Anterior cingulate cortex (tissue), 58 donors: Measurements from ENCODE around the gene NIT1.

Experiments
- DNase-seq, 58 donors: peaks; one replicate each; lab custom pipeline; 2025; lab: John Stamatoyannopoulos, UW

The NIT1 gene, protein sequence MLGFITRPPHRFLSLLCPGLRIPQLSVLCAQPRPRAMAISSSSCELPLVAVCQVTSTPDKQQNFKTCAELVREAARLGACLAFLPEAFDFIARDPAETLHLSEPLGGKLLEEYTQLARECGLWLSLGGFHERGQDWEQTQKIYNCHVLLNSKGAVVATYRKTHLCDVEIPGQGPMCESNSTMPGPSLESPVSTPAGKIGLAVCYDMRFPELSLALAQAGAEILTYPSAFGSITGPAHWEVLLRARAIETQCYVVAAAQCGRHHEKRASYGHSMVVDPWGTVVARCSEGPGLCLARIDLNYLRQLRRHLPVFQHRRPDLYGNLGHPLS

DNA sequence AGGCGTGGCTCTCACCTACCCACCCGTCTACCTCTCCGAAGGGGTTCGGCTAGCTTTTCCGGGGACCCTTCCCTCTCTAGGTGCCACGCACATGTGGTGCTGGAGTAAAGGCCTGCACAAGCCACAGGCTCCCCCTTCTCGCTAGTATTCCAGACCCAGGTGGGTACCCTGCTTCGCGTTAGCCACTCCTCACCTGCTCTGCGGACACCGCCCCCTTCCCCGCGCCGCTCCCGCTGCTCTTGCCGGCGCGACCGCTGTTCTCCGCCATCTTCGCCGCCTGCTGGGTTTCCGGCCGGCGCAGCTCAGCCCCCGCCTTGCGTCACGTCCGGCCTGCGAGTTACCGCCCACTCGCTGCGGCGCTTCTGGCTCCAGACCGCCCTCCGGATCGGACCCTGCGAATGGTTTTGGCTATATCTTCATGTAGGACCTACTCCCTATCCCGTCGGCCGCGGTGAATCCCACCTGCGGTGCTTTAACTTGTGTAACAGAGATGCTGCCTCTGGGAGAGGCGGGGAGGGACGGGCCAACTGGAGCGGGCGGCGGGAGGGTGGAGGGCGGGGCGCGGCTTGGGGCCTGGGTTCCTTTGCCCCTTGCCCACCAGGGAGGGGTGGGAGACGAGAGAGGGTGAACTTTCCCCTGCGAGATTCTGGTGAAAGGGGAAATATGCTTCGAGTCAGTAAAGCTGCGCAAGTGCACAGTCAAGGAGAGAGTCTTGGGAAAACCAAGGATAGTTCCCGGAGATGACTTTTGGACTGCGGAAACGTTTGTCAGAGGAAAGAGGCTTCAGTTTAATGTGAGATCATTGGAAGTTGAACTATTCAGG, at the start of gene NIT1, which contains the start of gene PFDN2:
Gene NIT1, plus strand, starts transcription at position 347 of the 823 bp plus-strand sequence. Its CDS starts 72 bp downstream, at position 419.
Gene PFDN2, minus strand, starts transcription at position 279 of the 823 bp plus-strand sequence. Its CDS starts 11 bp downstream, at position 268.
- peak; percentile 21 to 90 (median 79) for DNase-seq

DNA sequence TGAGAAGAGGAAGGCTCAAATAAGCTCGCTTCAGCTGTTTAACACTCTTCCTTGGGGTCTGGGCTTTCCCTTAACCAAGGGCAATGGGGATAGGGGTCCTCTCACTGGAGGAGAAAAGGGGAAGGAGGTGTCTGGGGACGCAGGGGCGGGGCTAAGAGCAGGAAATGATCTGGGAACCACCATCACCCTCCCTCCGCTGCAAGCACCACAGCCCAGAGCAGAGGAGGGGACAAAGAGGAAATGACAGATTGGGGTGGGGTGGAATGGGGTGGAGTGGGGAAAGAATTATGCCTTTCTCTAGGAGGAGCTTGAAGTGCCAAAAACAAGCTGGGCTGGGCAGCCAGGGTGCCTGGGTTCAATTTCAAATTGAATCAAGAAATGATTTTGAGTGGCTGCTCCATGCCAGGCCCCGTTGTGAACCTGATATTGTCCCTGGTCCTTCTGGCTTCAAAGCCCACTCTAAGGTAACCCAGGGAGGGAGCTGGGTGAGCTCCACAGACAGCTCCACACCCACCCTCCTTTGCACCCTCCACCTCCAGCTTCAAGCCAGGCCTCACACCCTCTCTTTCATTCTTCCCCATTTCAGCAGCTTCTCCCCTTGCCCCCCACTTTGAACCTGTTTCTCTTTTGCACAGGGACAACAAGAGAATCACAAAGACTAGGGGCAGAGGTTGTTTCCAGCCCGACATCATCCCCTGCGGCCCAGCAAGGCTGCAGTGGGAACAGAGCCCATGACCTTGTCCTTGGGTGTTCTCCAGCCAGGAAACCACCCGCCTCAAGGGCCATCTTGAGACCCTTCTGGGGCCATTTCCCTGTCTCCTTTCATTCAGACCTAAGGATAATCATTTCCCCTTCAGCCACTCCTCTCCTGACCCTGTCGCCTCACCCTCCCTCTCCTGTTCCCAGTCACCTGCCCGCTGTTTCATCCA, 49.3 kb upstream of the NIT1 start:
- DNase-seq, result peak in 35 of 58 donors; percentile 1 to 47 (median 16)

DNA sequence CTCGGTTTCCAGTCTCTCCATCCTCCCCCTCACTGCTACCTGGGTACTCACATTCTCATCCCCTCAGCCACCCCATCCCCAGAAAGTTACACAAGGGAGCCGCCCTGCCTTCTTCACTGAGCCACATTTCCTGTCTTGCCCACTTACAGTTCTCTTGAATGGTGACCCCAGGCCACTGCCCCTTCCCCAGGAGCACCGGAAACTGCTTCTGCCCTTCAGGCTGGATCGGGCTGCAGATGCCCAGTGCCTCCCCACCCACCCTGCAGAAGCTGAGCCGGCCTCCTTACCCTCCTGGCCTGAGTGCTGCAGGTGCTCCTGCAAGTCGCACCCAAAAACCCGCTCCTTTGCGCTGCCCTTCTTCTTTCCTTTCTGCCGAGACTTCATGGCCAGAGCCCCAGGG, 48.7 kb upstream of the NIT1 start:
- DNase-seq, result no peak

DNA sequence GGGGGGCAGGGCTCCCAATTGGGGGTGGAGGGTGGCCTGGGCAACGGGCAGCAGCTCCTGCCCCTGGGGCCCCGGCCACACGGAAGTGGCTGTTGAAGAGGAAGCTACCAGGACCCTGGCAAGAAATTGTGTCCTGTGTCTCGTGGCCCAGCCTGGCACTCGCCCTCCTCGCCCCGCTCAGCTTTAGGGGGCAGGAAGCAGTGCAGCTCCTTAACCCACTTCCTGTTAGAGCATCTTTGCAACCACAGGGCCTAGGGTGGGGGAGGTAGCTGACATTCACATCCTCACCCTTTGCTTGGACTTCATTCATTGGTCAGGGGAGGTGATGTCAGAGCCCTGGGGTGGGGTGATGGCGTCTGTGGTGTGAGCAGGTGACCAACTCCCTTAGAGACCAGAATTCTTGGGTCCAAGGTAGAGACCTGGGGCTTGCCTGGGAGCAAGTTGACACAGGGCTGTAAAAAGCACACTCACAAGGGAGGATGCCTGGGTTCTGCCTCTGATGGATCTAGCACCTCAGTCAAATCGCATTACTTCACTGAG, 48.1 kb upstream of the NIT1 start, which contains the start of gene ARHGAP30:
Gene ARHGAP30, minus strand, starts transcription at position 161 of the 540 bp plus-strand sequence. CDS start 267 bp downstream, outside the sequence.
- DNase-seq, result peak in 46 of 58 donors; percentile 3 to 56 (median 24)

DNA sequence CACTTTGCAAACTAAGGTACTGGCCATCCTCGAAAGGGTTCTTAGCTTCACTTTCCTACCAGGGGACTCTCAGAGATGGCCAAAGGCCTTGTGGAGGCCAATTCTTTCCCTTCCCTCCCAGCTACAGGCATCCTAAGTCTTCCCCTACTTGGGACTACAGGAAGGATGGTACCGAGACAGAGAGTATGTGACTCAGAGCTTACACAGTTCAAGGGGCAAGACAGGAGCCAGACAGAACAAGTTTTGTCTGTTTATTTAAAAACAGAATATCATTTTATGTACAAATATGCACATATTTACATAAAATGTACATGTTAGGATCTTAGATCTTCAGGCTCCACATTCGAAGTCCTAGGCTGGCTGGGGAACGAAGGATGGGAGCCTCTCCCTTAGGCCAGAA, 47.1 kb upstream of the NIT1 start:
- DNase-seq, result no peak

DNA sequence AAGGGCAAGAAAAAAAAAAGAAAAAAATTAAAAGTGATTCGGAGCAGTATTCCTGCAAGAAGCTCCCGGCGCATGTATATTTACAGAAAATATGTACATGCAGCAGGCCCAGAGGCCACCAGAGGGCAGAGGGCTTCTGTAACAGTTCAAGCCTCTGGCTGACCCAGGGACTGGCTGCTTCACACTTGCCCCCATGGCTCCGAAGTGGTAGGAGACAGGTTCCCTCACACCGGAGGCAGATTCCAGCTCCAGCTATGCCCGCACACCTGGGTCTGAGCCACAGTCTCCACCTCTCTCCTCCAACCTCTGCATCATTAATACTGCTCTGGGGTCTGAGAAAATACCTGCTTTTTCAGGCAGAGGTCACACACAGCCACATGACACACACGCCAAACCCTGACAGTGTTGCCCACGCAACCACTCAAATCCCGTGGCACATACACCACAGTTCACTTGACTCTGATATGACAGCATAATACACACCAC, 46.0 kb upstream of the NIT1 start:
- peak in 8 of 58 donors; percentile 1 to 18 (median 5) for DNase-seq

DNA sequence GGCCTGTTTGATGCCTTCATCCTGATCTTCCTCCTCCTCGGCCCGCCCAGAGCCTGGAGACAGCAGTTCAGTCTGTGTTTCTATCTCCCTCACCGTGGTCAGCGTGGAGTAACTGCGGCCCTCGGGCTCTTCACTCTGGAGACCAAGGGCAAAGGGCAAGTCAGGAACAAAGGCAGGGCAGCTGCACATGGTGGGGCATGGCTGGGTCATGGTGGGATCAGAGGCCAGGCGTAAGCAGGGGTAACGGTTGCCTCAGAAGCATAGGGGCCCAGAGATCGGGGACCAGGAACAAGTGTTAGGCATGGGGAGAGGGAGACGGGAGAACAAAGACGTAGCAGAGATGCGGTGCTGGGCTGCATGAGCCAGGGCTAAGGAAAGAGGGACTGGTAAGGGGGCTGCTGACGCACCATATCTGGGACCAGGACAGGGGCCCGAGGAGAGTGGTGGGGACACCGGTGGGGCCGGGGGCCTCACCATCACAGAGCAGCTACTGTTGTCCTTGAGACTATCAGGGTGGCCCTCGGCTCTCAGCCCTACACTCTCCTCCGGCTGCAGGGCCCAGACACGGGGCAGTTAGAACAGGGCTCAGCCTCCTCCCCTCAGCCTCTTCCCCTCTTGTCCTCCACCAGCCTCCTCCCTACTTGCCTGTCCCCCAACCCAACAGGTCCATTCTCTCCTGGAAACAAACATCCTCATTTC, 45.0 kb upstream of the NIT1 start:
- no peak for DNase-seq

DNA sequence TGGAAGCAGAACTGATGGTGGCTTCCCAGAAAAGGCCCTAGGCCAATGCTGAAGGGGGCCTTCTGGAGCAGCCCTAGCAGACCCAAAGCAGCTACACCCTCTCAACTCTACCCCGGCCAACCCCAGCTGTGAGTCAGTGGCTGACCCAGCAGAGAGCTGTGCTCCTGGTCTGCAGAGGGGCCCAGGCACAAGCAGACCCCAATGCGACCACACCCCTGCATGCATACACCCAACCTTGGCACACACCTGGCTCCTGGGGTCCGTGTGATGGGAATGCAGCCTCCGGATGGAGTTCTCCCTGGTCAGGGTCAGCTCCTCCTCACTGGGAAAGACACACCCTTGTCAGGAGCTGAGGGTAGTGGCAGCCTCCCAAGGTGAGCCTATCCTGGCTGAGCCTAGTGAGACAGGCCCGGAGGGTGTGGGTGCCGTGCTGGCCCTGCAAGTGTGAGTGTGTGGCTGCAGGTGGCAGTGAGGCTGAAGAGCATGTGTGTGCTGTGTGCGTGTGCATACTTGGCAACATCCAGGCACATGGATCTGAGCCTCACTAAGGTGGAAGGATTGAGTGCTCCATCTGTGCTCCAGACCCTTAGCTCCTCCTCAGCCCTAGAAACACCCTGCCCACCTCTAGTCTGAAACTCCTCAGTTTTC, 44.3 kb upstream of the NIT1 start:
- no peak for DNase-seq

DNA sequence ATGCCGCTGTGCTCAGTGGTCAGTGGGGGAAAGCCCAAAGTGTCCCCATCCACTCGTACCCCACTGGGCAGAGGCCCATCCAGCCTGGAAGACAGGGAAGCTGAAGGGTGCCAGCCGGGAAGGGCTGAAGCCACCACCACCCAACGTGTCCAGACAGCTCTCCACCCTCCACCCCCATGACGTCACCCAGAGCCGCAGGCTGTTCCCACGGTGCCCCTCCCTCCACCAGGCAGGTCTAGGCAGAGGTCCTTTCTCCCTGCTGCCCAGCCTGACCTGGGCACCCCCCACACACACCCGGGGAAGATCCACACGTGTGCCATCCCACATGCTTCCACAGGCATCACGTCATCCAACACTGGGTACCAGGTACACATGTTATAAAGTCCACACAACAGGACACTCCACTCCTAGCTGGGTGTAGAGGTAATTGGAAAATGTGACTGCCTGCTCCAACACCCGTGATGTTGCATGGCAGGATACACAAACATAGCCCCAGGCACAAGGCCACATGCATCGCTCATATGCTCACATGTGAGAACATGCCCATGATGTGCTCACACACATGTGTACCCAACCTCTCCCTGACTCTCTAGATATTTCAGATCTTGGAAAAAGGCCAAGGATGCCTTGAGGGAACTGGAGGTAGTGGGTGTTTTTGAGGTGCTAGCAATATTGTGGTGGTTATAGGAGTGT, 43.1 kb upstream of the NIT1 start:
- no peak for DNase-seq

DNA sequence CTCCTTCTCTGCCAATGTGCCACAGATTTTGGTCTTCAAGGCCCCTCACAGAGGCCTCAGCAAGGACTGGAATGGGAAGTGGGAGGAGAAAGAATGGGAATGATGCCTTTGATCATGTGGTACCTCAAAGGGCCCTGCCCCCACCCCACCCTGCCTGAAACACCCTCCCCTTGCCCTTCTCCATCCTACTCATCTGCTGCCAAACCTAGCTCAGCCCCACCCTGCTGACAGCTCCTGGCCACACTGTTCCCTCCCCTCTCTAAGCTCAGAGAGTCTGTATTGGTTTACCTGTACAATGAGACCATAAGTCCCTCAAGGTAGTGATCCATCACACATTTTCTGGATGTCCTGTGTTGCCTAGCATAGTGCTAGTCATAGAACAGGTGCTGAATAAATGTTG, 41.5 kb upstream of the NIT1 start:
- no peak for DNase-seq

DNA sequence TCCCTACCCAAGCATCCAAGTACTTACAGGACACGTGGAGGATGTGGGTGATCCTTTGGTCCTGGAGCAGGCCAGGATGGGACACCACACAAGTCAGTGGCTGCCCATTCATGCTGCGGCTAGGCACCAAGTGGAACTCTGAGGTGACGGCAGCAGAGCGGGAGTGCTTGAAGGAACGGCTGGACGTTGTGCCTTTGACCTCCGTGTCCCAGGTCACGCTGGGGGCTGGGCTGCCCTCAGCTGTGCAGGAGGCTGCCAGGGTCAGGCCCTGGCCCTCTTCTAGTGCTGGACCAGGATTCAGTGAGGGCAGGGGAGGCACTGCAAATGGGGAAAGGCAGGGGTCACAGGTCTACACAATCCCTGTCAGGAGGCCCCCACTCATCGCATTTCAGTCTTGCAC, 40.5 kb upstream of the NIT1 start:
- no peak for DNase-seq

DNA sequence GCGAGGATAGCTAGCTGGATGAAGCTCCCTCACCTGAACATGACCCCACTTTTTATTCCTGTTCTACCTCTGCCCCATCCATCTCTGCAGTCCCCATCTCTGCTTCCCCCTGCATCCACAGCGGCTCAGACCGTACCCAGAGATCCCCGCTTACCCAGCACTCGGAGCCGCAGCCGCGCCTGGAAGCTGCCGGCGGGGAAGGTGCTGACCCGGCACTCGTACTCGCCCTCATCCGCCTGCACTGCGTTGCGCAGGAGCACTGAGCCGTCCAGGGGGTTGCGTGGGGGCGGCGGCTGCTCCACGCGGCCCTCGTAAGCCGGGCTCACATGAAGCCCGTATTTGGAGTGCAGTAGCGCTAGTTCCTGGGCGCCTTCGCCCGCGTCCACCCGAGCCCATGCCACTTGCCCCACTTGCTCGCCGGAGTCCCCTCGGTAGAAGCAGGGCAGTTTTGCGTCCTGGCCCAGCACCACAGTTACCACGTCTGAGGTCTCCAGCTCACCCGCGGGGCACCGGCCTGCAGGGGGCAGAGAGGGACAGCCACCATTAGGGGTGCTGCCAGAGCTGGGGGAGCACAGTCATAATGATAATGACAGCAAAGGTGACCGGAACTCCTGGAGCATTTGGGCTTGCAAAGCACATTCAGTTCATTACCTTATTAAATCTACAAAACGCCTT, 38.3 kb upstream of the NIT1 start:
- no peak for DNase-seq

DNA sequence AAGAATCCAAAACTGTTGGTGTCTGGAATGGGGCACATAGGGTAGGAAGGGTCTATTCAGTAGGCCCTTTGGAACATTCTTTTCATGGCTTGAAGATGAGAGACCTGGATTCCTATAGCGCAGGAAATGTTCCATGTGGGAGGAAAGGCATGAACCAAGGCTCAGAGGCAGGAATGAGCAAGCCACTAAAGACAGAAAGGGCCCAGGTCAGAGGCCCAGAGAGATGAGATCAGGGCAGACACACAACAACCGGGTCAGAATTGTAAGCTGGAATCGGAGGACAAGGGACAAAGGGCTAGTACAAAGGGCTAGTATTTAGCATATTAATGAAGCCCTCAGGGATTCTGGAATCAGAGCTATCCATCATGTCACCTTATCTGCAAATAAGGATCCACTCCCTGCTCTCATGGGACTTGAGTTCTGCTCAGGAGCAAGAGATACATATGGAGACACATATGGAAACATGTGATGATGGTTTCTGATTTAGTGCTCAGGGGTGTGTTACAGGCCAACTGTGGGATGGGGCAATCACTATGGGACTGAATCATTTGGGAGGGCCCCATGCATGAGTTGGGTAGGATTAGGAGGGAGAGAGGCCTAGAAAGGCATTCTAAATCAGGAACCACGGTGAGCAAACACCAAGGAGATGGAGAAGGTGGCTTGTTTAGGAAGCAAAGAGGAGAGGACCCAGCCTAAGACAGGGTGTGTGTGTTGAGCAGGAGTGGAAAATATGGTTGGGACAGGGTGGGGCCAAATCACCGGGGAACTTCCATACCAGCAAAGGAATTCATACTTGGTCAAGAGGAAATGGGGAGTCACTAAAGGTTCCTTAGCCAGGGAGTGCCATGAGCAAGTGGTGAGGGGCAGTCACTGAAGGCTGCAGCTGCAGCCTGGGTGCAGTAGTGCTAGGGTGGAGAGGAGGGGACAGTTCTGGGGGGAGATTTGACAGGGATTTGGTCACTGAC, 37.2 kb upstream of the NIT1 start:
- DNase-seq, result no peak

DNA sequence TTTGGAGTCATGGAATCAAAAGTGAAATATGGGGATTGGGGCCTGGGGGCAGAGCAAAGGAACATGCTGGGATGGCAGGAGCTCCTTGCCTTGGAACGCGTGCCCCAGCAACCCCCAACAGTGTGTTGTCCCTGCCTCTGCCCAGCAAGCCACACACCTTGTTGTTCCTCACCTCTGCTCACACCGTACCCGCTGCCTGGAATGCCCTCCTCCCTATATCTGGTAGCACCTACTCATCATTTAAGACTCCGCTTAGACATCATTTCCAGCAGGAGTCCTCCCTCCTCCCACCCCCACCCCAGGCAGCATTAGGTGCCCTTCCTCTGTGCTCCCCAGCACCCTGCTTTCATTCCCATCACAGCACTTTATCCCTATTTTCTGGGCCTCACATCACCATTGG, 36.4 kb upstream of the NIT1 start:
- DNase-seq, result no peak

DNA sequence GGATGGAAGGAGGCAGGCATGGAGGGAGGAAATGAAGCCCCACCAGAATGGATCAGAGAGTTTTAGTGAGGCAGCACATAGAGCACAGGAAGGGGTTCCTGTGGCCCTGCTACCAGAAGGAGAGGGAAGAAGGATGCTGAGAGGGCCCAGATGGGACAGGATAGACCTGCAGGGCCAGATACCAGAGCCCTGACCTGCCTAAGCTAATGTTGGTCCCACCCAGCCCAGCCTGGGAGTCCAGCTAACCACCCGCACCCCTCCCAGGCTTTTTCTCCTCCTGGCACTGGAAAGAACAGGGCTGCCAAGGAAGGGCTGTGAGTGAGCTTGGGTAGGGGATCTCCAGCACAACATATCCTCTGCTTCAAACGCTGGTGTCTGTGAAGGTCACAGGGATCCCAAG, 35.4 kb upstream of the NIT1 start:
- DNase-seq, result no peak

DNA sequence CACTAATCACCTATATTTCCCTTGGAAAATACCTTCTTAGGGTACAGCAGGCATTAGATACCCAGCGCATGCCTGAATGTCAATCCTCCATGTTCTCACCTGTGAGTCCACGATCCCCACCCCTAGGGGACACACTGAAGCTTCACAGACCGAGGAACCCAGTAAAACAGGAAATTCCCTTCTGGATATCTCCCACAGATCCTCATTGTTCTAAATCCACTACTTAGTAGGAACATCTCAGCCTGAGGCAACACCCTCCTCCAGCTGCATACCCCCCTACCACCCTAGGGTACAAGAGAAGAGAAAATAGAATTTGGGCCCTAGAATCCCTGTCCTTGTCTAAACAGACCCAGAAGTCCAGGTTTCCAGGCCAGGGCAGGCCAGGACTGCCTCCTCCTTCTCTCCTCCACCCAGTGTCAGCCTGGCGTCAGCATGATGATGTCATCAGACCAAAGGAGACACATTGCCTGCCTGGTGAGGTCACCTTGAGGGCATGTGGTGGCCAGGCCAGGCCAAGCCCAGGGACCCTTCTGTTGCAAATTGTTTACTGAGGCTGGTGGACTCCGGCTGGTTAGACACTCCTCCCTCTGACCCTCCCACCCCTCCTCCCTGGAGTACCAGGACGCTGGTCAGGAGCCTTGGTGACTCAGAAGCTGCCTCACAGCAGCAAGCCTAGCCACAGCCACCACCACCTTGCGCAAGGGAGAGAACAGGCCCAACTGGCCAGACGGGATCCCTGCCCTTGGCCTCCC, 34.7 kb upstream of the NIT1 start:
- DNase-seq, result no peak
